HepG2 (cell line): ENCODE data around the gene NFATC2. TPM values are rescaled to one million over a fixed set of nuclear protein-coding genes. Genes with fewer than 3 reads are reported as not detected.

ENCODE experiments used
- EP300 ChIP-seq, 3 experiments: sonication (generic) in 1 of 3; formaldehyde crosslinking in 1 of 3; IDR thresholded peaks; 2 replicates each; pipeline versions ENCODE4 v1.5.1 to v1.6.1; 2011 to 2020; ENCODE audit warnings: low read depth in 2 of 3, low read length in 2 of 3, borderline replicate concordance in 1 of 3, improper control_type of control experiment in 1 of 3, mild to moderate bottlenecking in 1 of 3, missing genetic modification reagents in 1 of 3, moderate library complexity in 1 of 3
- FOXK1 ChIP-seq: sonication (generic); formaldehyde crosslinking; IDR thresholded peaks from 2 replicates; pipeline ENCODE4 v1.4.0; 2020; ENCODE audit warnings: low read depth, missing genetic modification reagents, borderline replicate concordance
- HNF1B ChIP-seq: sonication (generic); formaldehyde crosslinking; IDR thresholded peaks from 2 replicates; pipeline ENCODE4 v1.5.1; 2020; ENCODE audit warnings: mild to moderate bottlenecking, moderate library complexity, missing genetic modification reagents
- HNF4G ChIP-seq, 2 experiments: sonication (generic) in 1 of 2; formaldehyde crosslinking in 1 of 2; IDR thresholded peaks; 2 replicates each; pipeline versions ENCODE4 v1.4.0 to v1.6.1; 2011 to 2020; ENCODE audit warnings: borderline replicate concordance in 2 of 2, low read depth in 2 of 2, mild to moderate bottlenecking in 2 of 2, low read length in 1 of 2, missing genetic modification reagents in 1 of 2, moderate library complexity in 1 of 2
- NR0B2 ChIP-seq: sonication (generic); formaldehyde crosslinking; IDR thresholded peaks from 2 replicates; pipeline ENCODE4 v1.4.0; 2020; ENCODE audit warnings: mild to moderate bottlenecking, missing genetic modification reagents
- PITX1 ChIP-seq: sonication (generic); formaldehyde crosslinking; IDR thresholded peaks from 2 replicates; pipeline ENCODE4 v1.5.1; 2020; ENCODE audit warnings: mild to moderate bottlenecking, missing genetic modification reagents
- RAD21 ChIP-seq: fragments of 450-650 bp; formaldehyde crosslinking; IDR thresholded peaks from 2 replicates; pipeline ENCODE4 v1.5.0; 2020; ENCODE audit warnings: mild to moderate bottlenecking
- SRSF1 ChIP-seq: fragments of 200-400 bp; formaldehyde crosslinking; optimal IDR thresholded peaks from 2 replicates; pipeline ENCODE3; 2017; ENCODE audit warnings: mild to moderate bottlenecking, low read depth, low read length, moderate library complexity
- TFE3 ChIP-seq: IDR thresholded peaks from 2 replicates; pipeline ENCODE4 v1.6.1; 2016
- USF2 ChIP-seq, 2 experiments: sonication (generic) in 1 of 2; formaldehyde crosslinking in 1 of 2; IDR thresholded peaks; 2 replicates each; pipeline versions ENCODE4 v1.5.1 to v1.6.1; 2011 to 2020; ENCODE audit warnings: borderline replicate concordance in 1 of 2, low read depth in 1 of 2, low read length in 1 of 2, mild to moderate bottlenecking in 1 of 2, missing genetic modification reagents in 1 of 2, moderate library complexity in 1 of 2
- ZFP36 ChIP-seq: fragments of 150-350 bp; IDR thresholded peaks from 2 replicates; pipeline ENCODE4 v1.6.1; 2018; ENCODE audit warnings: borderline replicate concordance, low read length, low read depth; ENCODE audit not compliant: partially characterized antibody
- ZKSCAN1 ChIP-seq: fragments of 150-350 bp; IDR thresholded peaks from 2 replicates; pipeline ENCODE4 v1.6.1; 2014; ENCODE audit warnings: low read length
- ZNF136 ChIP-seq: sonication (generic); formaldehyde crosslinking; IDR thresholded peaks from 2 replicates; pipeline ENCODE4 v1.8.1; 2022; ENCODE audit warnings: low read depth, mild to moderate bottlenecking, moderate library complexity, missing genetic modification reagents
- ZNF274 ChIP-seq: sonication (generic); formaldehyde crosslinking; IDR thresholded peaks from 2 replicates; pipeline ENCODE4 v1.5.1; 2020; ENCODE audit warnings: mild to moderate bottlenecking, missing genetic modification reagents
- ZNF281 ChIP-seq: sonication (generic); formaldehyde crosslinking; IDR thresholded peaks from 2 replicates; pipeline ENCODE4 v1.4.0; 2020; ENCODE audit warnings: missing genetic modification reagents, borderline replicate concordance
- ZNF33B ChIP-seq: sonication (generic); formaldehyde crosslinking; IDR thresholded peaks from 2 replicates; pipeline ENCODE4 v1.5.1; 2020; ENCODE audit warnings: mild to moderate bottlenecking, missing genetic modification reagents
- ZNF484 ChIP-seq: sonication (generic); formaldehyde crosslinking; IDR thresholded peaks from 2 replicates; pipeline ENCODE4 v1.5.1; 2020; ENCODE audit warnings: mild to moderate bottlenecking, low read depth, missing genetic modification reagents, borderline replicate concordance
- ZNF850 ChIP-seq: sonication (generic); formaldehyde crosslinking; conservative IDR thresholded peaks from 2 replicates; pipeline ENCODE4 v1.9.0; 2021; ENCODE audit warnings: mild to moderate bottlenecking, missing genetic modification reagents
- polyA plus RNA-seq, 8 experiments: library from polyadenylated mRNA; depleted of rRNA in 3 of 8; stranded (reverse) in 7 of 8; unstranded in 1 of 8; fragments of >200 nt; fragmentation: Illumina TruSeq in 4 of 8; extraction: Trizol in 4 of 8; gene quantifications; 2 replicates each; pipeline versions ENCODE4 v1.2.1 to v1.2.3, GENCODE V29; 2011 to 2016; ENCODE audit warnings: low read depth in 4 of 8, missing spikeins in 1 of 8, mixed read lengths in 1 of 8; ENCODE audit not compliant: insufficient read depth in 1 of 8
- total RNA-seq, 5 experiments: library from RNA; depleted of rRNA; stranded (reverse); fragments of >200 nt; fragmentation: Illumina TruSeq; extraction: Trizol; gene quantifications; 2 replicates each; pipeline ENCODE4 v1.2.3, GENCODE V29; 2016; ENCODE audit warnings: low read depth in 1 of 5

The NFATC2 gene
- total and polyA plus RNA-seq, 2 of the 13 experiments (the other 11 are each of a cell fraction or from before 2014, with no cell fraction given) = 1.9 to 3.3 TPM

GRCh38 chr20:51542033-51542570 lies 417 bp downstream of the NFATC2 start (continued):
- TF ChIP-seq FOXK1 (CRISPR knock-in tag) (0 out of 2 replicates have a peak, but pooled peaks have one; percentile 22), SRSF1 (peak; percentile 80), HNF4G (IDR thresholded peaks at IDR 0.05; ENCODE audit: borderline replicate concordance, low read depth, low read length) (peak; percentile 7; the same call in 1 of the 2 replicates), HNF4G (CRISPR knock-in tag; IDR thresholded peaks at IDR 0.05; ENCODE audit: borderline replicate concordance, low read depth) (no peak), ZNF136 (CRISPR knock-in tag) (no peak), ZNF33B (CRISPR knock-in tag) (no peak; the same call in 1 of the 2 replicates), ZNF281 (CRISPR knock-in tag) (0 out of 2 replicates have a peak, but pooled peaks have one; percentile 2), NR0B2 (CRISPR knock-in tag) (peak; percentile 46; the same call in 1 of the 2 replicates), ZKSCAN1 (no peak), ZNF850 (no peak; the same call in 1 of the 2 replicates), EP300 (IDR thresholded peaks at IDR 0.05; ENCODE audit: low read depth in 2 of 2, low read length in 2 of 2) (no peak), EP300 (CRISPR knock-in tag; IDR thresholded peaks at IDR 0.05; ENCODE audit: borderline replicate concordance) (no peak), ZNF274 (peak; percentile 50; the same call in 1 of the 2 replicates), ZFP36 (no peak), ZNF484 (CRISPR knock-in tag) (no peak), USF2 (IDR thresholded peaks at IDR 0.05; ENCODE audit: low read depth, low read length) (no peak), USF2 (CRISPR knock-in tag; IDR thresholded peaks at IDR 0.05; ENCODE audit: borderline replicate concordance) (no peak), TFE3 (CRISPR knock-in tag) (no peak), HNF1B (CRISPR knock-in tag) (peak; percentile 48; the same call in 1 of the 2 replicates), PITX1 (CRISPR knock-in tag) (peak; percentile 78), RAD21 (peak; percentile 77)
